Trophoblast cell (in vitro differentiated cells and primary cell): ENCODE results near the gene ZBTB48.
"Not testable (repeated sequence)": the region's sequence is repeated elsewhere in the genome, so short reads cannot be mapped to it uniquely, and the experiment has no call there.

ENCODE experiments used
- DNase-seq, 2 donors: peaks; one replicate each; pipeline ENCODE4 v3.0.0-alpha.2; 2016
- H2AFZ ChIP-seq: 2 replicates; pipeline ENCODE4 v1.6.1; 2013; ENCODE audit warnings: low read length, moderate library complexity, mild to moderate bottlenecking; ENCODE audit not compliant: insufficient read depth, poor library complexity
- H2AK5ac ChIP-seq: 2 replicates; pipeline ENCODE4 v1.6.1; 2013; ENCODE audit warnings: mild to moderate bottlenecking, low read length
- H2BK120ac ChIP-seq: 2 replicates; pipeline ENCODE4 v1.6.1; 2013; ENCODE audit warnings: low read length, mild to moderate bottlenecking, moderate library complexity; ENCODE audit not compliant: insufficient read depth, poor library complexity
- H2BK12ac ChIP-seq: 2 replicates; pipeline ENCODE4 v1.6.1; 2013; ENCODE audit warnings: mild to moderate bottlenecking, low read length, moderate library complexity
- H2BK5ac ChIP-seq: 2 replicates; pipeline ENCODE4 v1.6.1; 2013; ENCODE audit warnings: low read length, low read depth, moderate library complexity, mild to moderate bottlenecking; ENCODE audit not compliant: poor library complexity
- H3K14ac ChIP-seq: 2 replicates; pipeline ENCODE4 v1.6.1; 2013; ENCODE audit warnings: mild to moderate bottlenecking, low read length
- H3K18ac ChIP-seq: 2 replicates; pipeline ENCODE4 v1.6.1; 2013; ENCODE audit warnings: mild to moderate bottlenecking, low read length
- H3K23ac ChIP-seq: 2 replicates; pipeline ENCODE4 v1.6.1; 2013; ENCODE audit warnings: low read length
- H3K27ac ChIP-seq: 2 replicates; pipeline ENCODE4 v1.5.1; 2013; ENCODE audit warnings: low read depth, mild to moderate bottlenecking, inconsistent platforms, low read length, moderate library complexity
- H3K27me3 ChIP-seq: 2 replicates; pipeline ENCODE4 v1.6.1; 2013; ENCODE audit warnings: inconsistent platforms, mild to moderate bottlenecking, low read length, moderate library complexity; ENCODE audit not compliant: insufficient read depth
- H3K36me3 ChIP-seq, 2 experiments: 1 replicate in 1 of 2; 2 replicates in 1 of 2; pipeline ENCODE4 v1.6.1; 2013; ENCODE audit warnings: low read length in 2 of 2, mild to moderate bottlenecking in 2 of 2, moderate library complexity in 1 of 2; ENCODE audit not compliant: insufficient read depth in 2 of 2, control insufficient read depth in 1 of 2
- H3K4ac ChIP-seq: 2 replicates; pipeline ENCODE4 v1.6.1; 2013; ENCODE audit warnings: low read depth, mild to moderate bottlenecking, low read length, moderate library complexity
- H3K4me1 ChIP-seq, 2 experiments: 1 replicate in 1 of 2; 2 replicates in 1 of 2; pipeline ENCODE4 v1.6.1; 2013; ENCODE audit warnings: low read length in 2 of 2, mild to moderate bottlenecking in 2 of 2, moderate library complexity in 1 of 2; ENCODE audit not compliant: insufficient read depth in 2 of 2, control insufficient read depth in 1 of 2
- H3K4me2 ChIP-seq: 2 replicates; pipeline ENCODE4 v1.6.1; 2013; ENCODE audit warnings: inconsistent platforms, mild to moderate bottlenecking, low read length, moderate library complexity
- H3K4me3 ChIP-seq: 2 replicates; pipeline ENCODE4 v1.5.1; 2013; ENCODE audit warnings: mild to moderate bottlenecking, low read depth, low read length, inconsistent platforms
- H3K79me1 ChIP-seq: one replicate; pipeline ENCODE4 v1.6.1; 2013; ENCODE audit warnings: low read length
- H3K79me2 ChIP-seq: 2 replicates; pipeline ENCODE4 v1.6.1; 2013; ENCODE audit warnings: low read length, mild to moderate bottlenecking; ENCODE audit not compliant: control insufficient read depth, insufficient read depth, poor library complexity
- H3K9ac ChIP-seq: 2 replicates; pipeline ENCODE4 v1.6.1; 2013; ENCODE audit warnings: mild to moderate bottlenecking, low read length
- H3K9me3 ChIP-seq: 2 replicates; pipeline ENCODE4 v1.6.1; 2013; ENCODE audit warnings: low read depth, mild to moderate bottlenecking, control low read depth, inconsistent platforms, low read length; ENCODE audit not compliant: insufficient read depth
- H4K12ac ChIP-seq: 2 replicates; pipeline ENCODE4 v1.6.1; 2013; ENCODE audit warnings: low read depth, mild to moderate bottlenecking, low read length, moderate library complexity
- H4K8ac ChIP-seq: 2 replicates; pipeline ENCODE4 v1.6.1; 2013; ENCODE audit warnings: low read depth, mild to moderate bottlenecking, low read length, moderate library complexity
- H4K91ac ChIP-seq: one replicate; pipeline ENCODE4 v1.6.1; 2013; ENCODE audit warnings: low read depth, mild to moderate bottlenecking, low read length, moderate library complexity
- WGBS: extraction: QIAGEN DNeasy Blood & Tissue Kit; methylation state at CpG from one replicate; pipeline ENCODE4 v1.1.7; 2013; ENCODE audit warnings: missing lambda C conversion rate; ENCODE audit not compliant: insufficient read length, insufficient coverage; ENCODE audit errors: extremely low coverage; 5-methylcytosine and 5-hydroxymethylcytosine counted together

ZBTB48 gene

GRCh38 chr1:6554907-6555778 lies 24.7 kb upstream of the ZBTB48 start, which contains the start of gene TAS1R1:
Gene TAS1R1 (plus strand): TSS chr1:6555307. CDS start chr1:6555374, 67 bp downstream.
- Histone ChIP-seq H3K18ac (peak within 1 kb of the TSS; percentile 87), H2AK5ac (no peak within 1 kb of the TSS), H3K79me2 (peaks cover 8% of the 10 kb centered on the region), H2BK5ac (peak within 1 kb of the TSS; percentile 82), H3K23ac (no peak within 1 kb of the TSS), H3K4me2 (peak within 1 kb of the TSS; percentile 96), H2BK12ac (no peak within 1 kb of the TSS), H4K12ac (peak within 1 kb of the TSS; percentile 82), H3K4me1 (peaks cover 3% of the 10 kb centered on the region in 2 experiments), H3K9me3 (peaks cover 2% of the 10 kb centered on the region), H3K27me3 (no peaks in the 10 kb centered on the region), H3K4me3 (peak within 1 kb of the TSS; percentile 98), H2AFZ (peak within 1 kb of the TSS; percentile 86), H4K8ac (peak within 1 kb of the TSS; percentile 97), H3K27ac (no peak within 1 kb of the TSS), H3K14ac (peak within 1 kb of the TSS; percentile 71), H2BK120ac (no peak within 1 kb of the TSS), H3K4ac (peak within 1 kb of the TSS; percentile 64), H3K79me1 (peaks cover 2% of the 10 kb centered on the region), H3K9ac (peak within 1 kb of the TSS; percentile 100), H4K91ac (peak within 1 kb of the TSS; percentile 71), H3K36me3 (peaks cover 3 to 6% of the 10 kb centered on the region in 2 experiments)
- no CpG with 5 or more reads among the region's 19 CpGs for WGBS
- DNase-seq, result no peak

GRCh38 chr1:6557597-6557996 lies 22.2 kb upstream of the ZBTB48 start:
- Histone ChIP-seq H3K4me3 (no peak overlapping the region), H2BK5ac (no peak overlapping the region), H3K79me2 (peaks cover 8% of the 10 kb centered on the region), H3K4ac (no peak overlapping the region), H3K27me3 (no peaks in the 10 kb centered on the region), H3K9ac (no peak overlapping the region), H2BK12ac (no peak overlapping the region), H3K79me1 (peaks cover 2% of the 10 kb centered on the region), H2AFZ (no peak overlapping the region), H4K8ac (no peak overlapping the region), H3K36me3 (no peaks in the 10 kb centered on the region), H3K4me1 (peaks cover 3% of the 10 kb centered on the region in 2 experiments), H2AK5ac (no peak overlapping the region), H3K14ac (no peak overlapping the region), H2BK120ac (no peak overlapping the region), H4K12ac (no peak overlapping the region), H3K27ac (no peak overlapping the region), H3K4me2 (no peak overlapping the region), H3K18ac (no peak overlapping the region), H3K9me3 (peaks cover 4% of the 10 kb centered on the region), H3K23ac (no peak overlapping the region), H4K91ac (no peak overlapping the region)
- DNase-seq, result no peak
- WGBS, result no CpG with 5 or more reads among the region's 1 CpG

- not testable (repeated sequence) for H2AFZ ChIP-seq, H3K4ac ChIP-seq, H4K12ac ChIP-seq, H3K36me3 ChIP-seq, H3K4me3 ChIP-seq, H2BK12ac ChIP-seq, H3K27me3 ChIP-seq, H3K18ac ChIP-seq, H2BK120ac ChIP-seq, H4K91ac ChIP-seq, H3K79me2 ChIP-seq, H3K9me3 ChIP-seq, H3K9ac ChIP-seq, H3K27ac ChIP-seq, DNase-seq, H3K79me1 ChIP-seq, H3K4me2 ChIP-seq, H2AK5ac ChIP-seq, H3K23ac ChIP-seq, H3K14ac ChIP-seq, H4K8ac ChIP-seq, H2BK5ac ChIP-seq, H3K4me1 ChIP-seq
- no CpG with 5 or more reads among the region's 11 CpGs for WGBS
Observed at GRCh38 chr1:6559161-6559560, 20.6 kb upstream of the ZBTB48 start.

- Histone ChIP-seq H3K23ac (no peak overlapping the region), H3K4me3 (no peak overlapping the region), H3K14ac (no peak overlapping the region), H3K4me2 (no peak overlapping the region), H2BK12ac (no peak overlapping the region), H3K9ac (no peak overlapping the region), H3K79me2 (no peaks in the 10 kb centered on the region), H4K12ac (no peak overlapping the region), H2BK5ac (no peak overlapping the region), H3K18ac (no peak overlapping the region), H2AK5ac (no peak overlapping the region), H3K27ac (no peak overlapping the region), H2BK120ac (no peak overlapping the region), H3K4ac (no peak overlapping the region), H3K79me1 (no peaks in the 10 kb centered on the region), H3K9me3 (peaks cover 2% of the 10 kb centered on the region), H3K27me3 (peaks cover 3% of the 10 kb centered on the region), H3K36me3 (no peaks in the 10 kb centered on the region), H3K4me1 (no peaks in the 10 kb centered on the region), H2AFZ (no peak overlapping the region), H4K91ac (no peak overlapping the region), H4K8ac (no peak overlapping the region)
- no peak for DNase-seq
- whole genome bisulfite sequencing, result no CpG with 5 or more reads among the region's 9 CpGs
Observed at GRCh38 chr1:6560267-6560666, 19.5 kb upstream of the ZBTB48 start.
